K562 (cell line): ENCODE measurements around the gene TANGO6. TPM values are rescaled to one million over a fixed set of nuclear protein-coding genes. Genes with fewer than 3 reads are reported as not detected.

Experiments used
- ATAC-seq: fragments of 200-7000 bp; cut with Tn5 transposase; 3 replicates; pipeline ENCODE4 v1.9.1; 2020; ENCODE audit warnings: moderate library complexity
- BruUV-seq: library from RNA; stranded (reverse); fragments of 400-500 nt; replicated peaks from 2 replicates; lab custom pipeline; 2021; lab: Mats Ljungman, UMichigan
- CTCF ChIA-PET: fragments of 300-600 bp; formaldehyde crosslinking; extraction: SDS; loops from one replicate; lab custom pipeline; 2021; ENCODE audit warnings: low intra/inter-chr PET ratio; lab: Yijun Ruan, JAX
- POLR2A ChIA-PET: fragments of 300-600, 350-650 bp; sonication (Branson Sonifier 250); formaldehyde crosslinking; extraction: SDS; loops from one replicate; lab custom pipeline; 2021; ENCODE audit warnings: antibody characterized with exemption, inconsistent platforms; lab: Yijun Ruan, JAX
- DNase-seq, 4 experiments: peaks; one replicate each; pipeline versions ENCODE4 v3.0.0 to v3.0.0-alpha.2; 2011 to 2018; ENCODE audit warnings: low spot score in 3 of 4, mixed read lengths in 3 of 4; ENCODE audit errors: extremely low read depth in 1 of 4
- FAIRE-seq: peaks from 2 replicates; lab custom pipeline; 2011; peaks lifted over from hg19 to GRCh38; lab: Jason Lieb, UNC
- H2AFZ ChIP-seq: 2 replicates; pipeline ENCODE4 v1.6.0; 2011; ENCODE audit warnings: low read depth, low read length, control low read depth, inconsistent platforms
- H3K27ac ChIP-seq: fragments of 200-600 bp; 3 replicates; pipeline ENCODE4 v1.8.0; 2011; ENCODE audit warnings: low read depth, mild to moderate bottlenecking, control low read depth, inconsistent platforms, low read length, moderate library complexity, mixed read lengths; ENCODE audit errors: extremely low read depth
- H3K27me3 ChIP-seq, 2 experiments: fragments of 300-600 bp in 1 of 2; 2 replicates in 1 of 2; 3 replicates in 1 of 2; pipeline versions ENCODE4 v1.6.0 to v1.8.0; 2011; ENCODE audit warnings: inconsistent platforms in 2 of 2, low read length in 2 of 2, mild to moderate bottlenecking in 1 of 2, mixed read lengths in 1 of 2, moderate library complexity in 1 of 2; ENCODE audit not compliant: control insufficient read depth in 2 of 2, insufficient read depth in 2 of 2
- H3K36me3 ChIP-seq: fragments of 300-600 bp; 3 replicates; pipeline ENCODE4 v1.8.0; 2011; ENCODE audit warnings: mild to moderate bottlenecking, low read length, inconsistent platforms; ENCODE audit not compliant: control insufficient read depth, insufficient read depth
- H3K4me1 ChIP-seq, 2 experiments: fragments of 200-600 bp in 1 of 2; replicated peaks in 1 of 2; 2 replicates in 1 of 2; 3 replicates in 1 of 2; pipeline versions ENCODE4 v1.5.1 to v1.8.0; 2011; ENCODE audit warnings: inconsistent platforms in 2 of 2, low read length in 2 of 2, mild to moderate bottlenecking in 1 of 2, mixed read lengths in 1 of 2, moderate library complexity in 1 of 2; ENCODE audit not compliant: control insufficient read depth in 2 of 2, insufficient read depth in 2 of 2
- H3K4me2 ChIP-seq: 2 replicates; pipeline ENCODE4 v1.6.1; 2011; ENCODE audit warnings: low read length, control low read depth, inconsistent platforms, mixed read lengths; ENCODE audit not compliant: insufficient read depth
- H3K4me3 ChIP-seq: fragments of 200-600 bp; sonication (generic), shearing (Covaris generic); 2 replicates; pipeline ENCODE4 v1.5.1; 2016; ENCODE audit warnings: control low read depth, inconsistent platforms
- H3K79me2 ChIP-seq: fragments of 200-600 bp; 3 replicates; pipeline ENCODE4 v1.8.0; 2011; ENCODE audit warnings: low read length, inconsistent platforms; ENCODE audit not compliant: control insufficient read depth, insufficient read depth
- H3K9ac ChIP-seq, 2 experiments: 2 replicates each; pipeline versions ENCODE4 v1.6.0 to v1.6.1; 2011; ENCODE audit warnings: low read depth in 2 of 2, low read length in 2 of 2, control low read depth in 1 of 2, inconsistent platforms in 1 of 2, mild to moderate bottlenecking in 1 of 2, mixed read lengths in 1 of 2; ENCODE audit not compliant: insufficient read depth in 1 of 2
- H3K9me1 ChIP-seq: one replicate; pipeline ENCODE4 v1.6.0; 2011; ENCODE audit warnings: inconsistent platforms, mild to moderate bottlenecking, low read length, moderate library complexity; ENCODE audit not compliant: control insufficient read depth, insufficient read depth
- H3K9me3 ChIP-seq: replicated peaks from 2 replicates; pipeline ENCODE4 v1.5.1; 2011; ENCODE audit warnings: low read depth, low read length, inconsistent platforms; ENCODE audit not compliant: control insufficient read depth, insufficient read depth
- H4K20me1 ChIP-seq: replicated peaks from 2 replicates; pipeline ENCODE4 v1.6.1; 2011; ENCODE audit warnings: low read length, inconsistent platforms, mixed read lengths; ENCODE audit not compliant: control insufficient read depth, insufficient read depth
- BRD9 ChIP-seq: fragments of 450-650 bp; IDR thresholded peaks from 2 replicates; pipeline ENCODE4 v1.6.1; 2018; ENCODE audit warnings: low read depth; ENCODE audit not compliant: partially characterized antibody
- CBFB ChIP-seq: sonication (generic); formaldehyde crosslinking; IDR thresholded peaks from 2 replicates; pipeline ENCODE4 v1.4.0; 2020; ENCODE audit warnings: mild to moderate bottlenecking, missing genetic modification reagents
- CHAMP1 ChIP-seq: fragments of 450-650 bp; IDR thresholded peaks from 2 replicates; pipeline ENCODE4 v1.6.1; 2016; ENCODE audit warnings: mild to moderate bottlenecking
- HDAC1 ChIP-seq, 2 experiments: fragments of 450-650 bp; IDR thresholded peaks; 2 replicates each; pipeline ENCODE4 v1.6.1; 2016 to 2017; ENCODE audit warnings: inconsistent platforms in 1 of 2, mild to moderate bottlenecking in 1 of 2, moderate library complexity in 1 of 2
- HIVEP1 ChIP-seq: fragments of 250-450 bp; sonication (Bioruptor Pico); IDR thresholded peaks from 2 replicates; pipeline ENCODE4 v1.4.0; 2020; ENCODE audit warnings: mild to moderate bottlenecking
- KDM1A ChIP-seq, 2 experiments: fragments of 450-650 bp; IDR thresholded peaks; 2 replicates each; pipeline ENCODE4 v1.6.1; 2016; ENCODE audit warnings: mild to moderate bottlenecking in 2 of 2
- MAFK ChIP-seq: IDR thresholded peaks from 2 replicates; pipeline ENCODE4 v1.6.1; 2011; ENCODE audit warnings: low read length, improper control_type of control experiment
- NR4A1 ChIP-seq, 2 experiments: fragments of 250-450 bp in 1 of 2; fragments of 450-650 bp in 1 of 2; sonication (Bioruptor Pico) in 1 of 2; IDR thresholded peaks; 2 replicates each; pipeline versions ENCODE4 v1.4.0 to v1.6.1; 2016 to 2020; ENCODE audit warnings: mild to moderate bottlenecking in 2 of 2, missing compliant biosample characterization in 1 of 2, missing genetic modification characterization in 1 of 2, moderate library complexity in 1 of 2
- PHF21A ChIP-seq: fragments of 450-650 bp; IDR thresholded peaks from 2 replicates; pipeline ENCODE4 v1.6.1; 2017; ENCODE audit warnings: low read depth, borderline replicate concordance
- PML ChIP-seq: IDR thresholded peaks from 2 replicates; pipeline ENCODE4 v1.6.1; 2012; ENCODE audit warnings: low read length, inconsistent platforms
- PTTG1 ChIP-seq: fragments of 450-650 bp; IDR thresholded peaks from 2 replicates; pipeline ENCODE4 v1.6.1; 2016; ENCODE audit warnings: low read depth, mild to moderate bottlenecking, missing genetic modification characterization, missing compliant biosample characterization
- SMC3 ChIP-seq: conservative IDR thresholded peaks from 2 replicates; pipeline ENCODE4 v1.6.1; 2011; ENCODE audit warnings: low read depth, low read length, improper control_type of control experiment; ENCODE audit not compliant: insufficient read depth
- TCF3 ChIP-seq: sonication (generic); formaldehyde crosslinking; IDR thresholded peaks from 2 replicates; pipeline ENCODE4 v1.4.0; 2020; ENCODE audit warnings: mild to moderate bottlenecking, missing genetic modification reagents
- ZNF12 ChIP-seq: sonication (generic); formaldehyde crosslinking; IDR thresholded peaks from 2 replicates; pipeline ENCODE4 v1.4.0; 2020; ENCODE audit warnings: mild to moderate bottlenecking, missing genetic modification reagents
- WGBS: fragments of 100-300 bp; shearing (Covaris generic); methylation state at CpG from one replicate; pipeline ENCODE4 v1.1.6; 2016; ENCODE audit warnings: low coverage, mixed read lengths; ENCODE audit not compliant: insufficient coverage; ENCODE audit errors: missing lambda C conversion rate; 5-methylcytosine and 5-hydroxymethylcytosine counted together
- in situ Hi-C: fragments of 300-500 bp; cut with MboI; formaldehyde crosslinking; loops from 4 replicates; pipeline ENCODE4 v1.15.0; 2018; ENCODE audit warnings: inconsistent platforms, mixed read lengths
- intact Hi-C: fragments of 100-400 bp; cut with micrococcal nuclease; formaldehyde crosslinking; loops from 2 replicates; pipeline ENCODE4 v1.14.2; 2022
- polyA plus RNA-seq, 8 experiments: library from polyadenylated mRNA; depleted of rRNA in 4 of 8; stranded (reverse) in 5 of 8; unstranded in 3 of 8; fragments of >200 nt; fragmentation: Nextera tagmentation in 2 of 8; fragmentation: Illumina TruSeq in 1 of 8; extraction: Ambion mirVana in 2 of 8; extraction: Trizol in 1 of 8; gene quantifications; 2 replicates each; pipeline versions ENCODE4 v1.2.1 to v1.2.3, GENCODE V29; 2011 to 2014; ENCODE audit warnings: inconsistent platforms in 1 of 8, missing spikeins in 1 of 8
- total RNA-seq, 7 experiments: library from RNA; depleted of rRNA in 6 of 7; stranded (reverse); fragments of >200 nt in 6 of 7; fragmentation: Illumina TruSeq in 2 of 7; extraction: Trizol in 2 of 7; gene quantifications; 2 replicates each; pipeline versions ENCODE4 v1.2.1 to v1.2.3, GENCODE V29; 2011 to 2021; ENCODE audit warnings: low replicate concordance in 1 of 7
- TF ChIP-seq, protein P1 (sequence below): fragments of 250-450 bp; sonication (Bioruptor Pico); IDR thresholded peaks from 2 replicates; pipeline ENCODE4 v1.5.0; 2020; ENCODE audit warnings: mild to moderate bottlenecking, borderline replicate concordance

TANGO6 gene
- total and polyA plus RNA-seq, 9 of the 15 experiments (the other 6 are each of a cell fraction or from before 2014, with no cell fraction given), result 1.6 to 15.2 (median 9.6) TPM

DNA sequence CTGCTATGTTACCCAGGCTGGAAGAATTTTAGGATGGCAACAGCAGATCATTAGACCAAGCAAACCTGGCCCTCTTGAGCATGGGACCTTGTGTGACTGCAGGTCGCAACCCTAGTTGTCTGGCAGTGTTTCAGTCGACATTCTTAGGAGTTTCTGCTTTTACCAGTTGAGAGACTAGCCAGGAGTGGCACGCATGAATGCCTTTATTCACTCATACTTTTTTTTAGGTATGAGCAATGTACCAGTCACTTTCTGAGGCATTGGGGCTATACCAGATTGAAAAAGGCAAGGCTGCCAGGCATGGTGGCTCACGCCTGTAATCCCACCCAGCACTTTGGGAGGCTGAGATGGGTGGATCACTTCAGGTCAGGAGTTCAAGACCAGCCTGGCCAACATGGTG lies 233.9 kb downstream of the TANGO6 start (continued):
- TF ChIP-seq CBFB (CRISPR knock-in tag) (no peak), ZNF12 (CRISPR knock-in tag) (no peak)
- TF ChIP-seq, all 486 proteins: peak for 0

- Histone ChIP-seq H3K27ac (no peak overlapping the region), H3K4me2 (no peak overlapping the region), H3K9ac (no peak overlapping the region), H3K9me3 (no peaks in the 10 kb centered on the region), H3K4me1 (no peaks in the 10 kb centered on the region), H4K20me1 (no peaks in the 10 kb centered on the region), H3K36me3 (no peaks in the 10 kb centered on the region), H3K79me2 (no peaks in the 10 kb centered on the region), H3K9me1 (no peaks in the 10 kb centered on the region), H2AFZ (no peak overlapping the region), H3K27me3 (no peaks in the 10 kb centered on the region), H3K4me3 (no peak overlapping the region)
- ChIA-PET POLR2A (interaction anchor here (1.0 kb wide), 1 partner anchor 15 kb away, joined by 3 read pairs; no protein-coding TSS in a partner anchor), CTCF (no interaction called here)
- intact Hi-C loops (no loop called here), in situ Hi-C loops (no loop called here)
- no peak for DNase-seq
- BruUV-seq, result no TSS peak
- ATAC-seq, result no peak
- no peak for TF ChIP-seq PHF21A
- no peak for TF ChIP-seq MAFK
- no peak for TF ChIP-seq NR4A1 (CRISPR knock-in tag; IDR thresholded peaks at IDR 0.05)
- no peak for TF ChIP-seq NR4A1 (tag; IDR thresholded peaks at IDR 0.05)
- TF ChIP-seq TCF3, result no peak
- no peak for TF ChIP-seq KDM1A (IDR thresholded peaks at IDR 0.05)
- TF ChIP-seq HDAC1 (IDR thresholded peaks at IDR 0.05), result no peak
- TF ChIP-seq SMC3, result no peak
- TF ChIP-seq PML, result no peak
- TF ChIP-seq CHAMP1, result no peak
- TF ChIP-seq, protein P1, sequence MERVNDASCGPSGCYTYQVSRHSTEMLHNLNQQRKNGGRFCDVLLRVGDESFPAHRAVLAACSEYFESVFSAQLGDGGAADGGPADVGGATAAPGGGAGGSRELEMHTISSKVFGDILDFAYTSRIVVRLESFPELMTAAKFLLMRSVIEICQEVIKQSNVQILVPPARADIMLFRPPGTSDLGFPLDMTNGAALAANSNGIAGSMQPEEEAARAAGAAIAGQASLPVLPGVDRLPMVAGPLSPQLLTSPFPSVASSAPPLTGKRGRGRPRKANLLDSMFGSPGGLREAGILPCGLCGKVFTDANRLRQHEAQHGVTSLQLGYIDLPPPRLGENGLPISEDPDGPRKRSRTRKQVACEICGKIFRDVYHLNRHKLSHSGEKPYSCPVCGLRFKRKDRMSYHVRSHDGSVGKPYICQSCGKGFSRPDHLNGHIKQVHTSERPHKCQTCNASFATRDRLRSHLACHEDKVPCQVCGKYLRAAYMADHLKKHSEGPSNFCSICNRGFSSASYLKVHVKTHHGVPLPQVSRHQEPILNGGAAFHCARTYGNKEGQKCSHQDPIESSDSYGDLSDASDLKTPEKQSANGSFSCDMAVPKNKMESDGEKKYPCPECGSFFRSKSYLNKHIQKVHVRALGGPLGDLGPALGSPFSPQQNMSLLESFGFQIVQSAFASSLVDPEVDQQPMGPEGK (CRISPR knock-in tag), result no peak
- TF ChIP-seq BRD9, result no peak
- TF ChIP-seq HIVEP1, result no peak
- TF ChIP-seq PTTG1 (tag), result no peak
- no peak for FAIRE-seq
- 64% methylated on average over 7 of the region's 7 CpGs for WGBS
Measured at GRCh38 chr16:69078073-69078472, 234.7 kb downstream of the TANGO6 start.
